NT2/D1 (cell line): Measurements from ENCODE around the gene COLEC12.

Experiments
- SUZ12 ChIP-seq: IDR thresholded peaks from 2 replicates; pipeline ENCODE4 v1.6.1; 2011; ENCODE audit not compliant: insufficient read length, insufficient read depth; ENCODE audit errors: extremely low read depth
- YY1 ChIP-seq: IDR thresholded peaks from 2 replicates; pipeline ENCODE4 v1.6.1; 2011; ENCODE audit not compliant: insufficient read length, insufficient read depth

- TF ChIP-seq SUZ12, result no peak
- no peak for TF ChIP-seq YY1
These were observed 118.0 kb downstream of the COLEC12 start for GRCh38 chr18:382423-382984.
